ENCODE data around the gene SCD. TPM values are rescaled to one million over a fixed set of nuclear protein-coding genes. Genes with fewer than 3 reads are reported as not detected.

SCD gene
- total and polyA plus RNA-seq, 9 of the 15 experiments (the other 6 are each of a cell fraction or from before 2014, with no cell fraction given) = 114 to 486 (median 188) TPM

DNA sequence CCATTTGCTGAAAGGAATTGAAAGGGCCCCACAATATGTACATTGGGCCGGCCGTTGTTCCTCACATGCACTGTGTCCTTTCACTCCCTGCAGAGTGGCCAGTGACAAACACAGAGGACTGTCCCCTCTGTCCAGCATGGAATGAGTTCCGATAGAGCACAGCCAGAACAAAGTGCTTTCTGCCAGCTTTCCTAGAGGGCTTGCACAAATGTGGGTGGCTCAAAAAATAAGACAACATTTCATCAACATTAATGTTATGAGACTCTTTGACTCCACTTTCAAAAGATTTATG lies 19.4 kb upstream of the SCD start:
- H3K9me3 ChIP-seq (replicated peaks; ENCODE audit: control insufficient read depth, insufficient read depth, low read depth, low read length) = no peaks in the 10 kb centered on the region
- TF ChIP-seq ZNF239 (CRISPR knock-in tag; IDR thresholded peaks at IDR 0.05) = no peak
- TF ChIP-seq ZFX (CRISPR knock-in tag; IDR thresholded peaks at IDR 0.05) = no peak
- TF ChIP-seq, protein P1, sequence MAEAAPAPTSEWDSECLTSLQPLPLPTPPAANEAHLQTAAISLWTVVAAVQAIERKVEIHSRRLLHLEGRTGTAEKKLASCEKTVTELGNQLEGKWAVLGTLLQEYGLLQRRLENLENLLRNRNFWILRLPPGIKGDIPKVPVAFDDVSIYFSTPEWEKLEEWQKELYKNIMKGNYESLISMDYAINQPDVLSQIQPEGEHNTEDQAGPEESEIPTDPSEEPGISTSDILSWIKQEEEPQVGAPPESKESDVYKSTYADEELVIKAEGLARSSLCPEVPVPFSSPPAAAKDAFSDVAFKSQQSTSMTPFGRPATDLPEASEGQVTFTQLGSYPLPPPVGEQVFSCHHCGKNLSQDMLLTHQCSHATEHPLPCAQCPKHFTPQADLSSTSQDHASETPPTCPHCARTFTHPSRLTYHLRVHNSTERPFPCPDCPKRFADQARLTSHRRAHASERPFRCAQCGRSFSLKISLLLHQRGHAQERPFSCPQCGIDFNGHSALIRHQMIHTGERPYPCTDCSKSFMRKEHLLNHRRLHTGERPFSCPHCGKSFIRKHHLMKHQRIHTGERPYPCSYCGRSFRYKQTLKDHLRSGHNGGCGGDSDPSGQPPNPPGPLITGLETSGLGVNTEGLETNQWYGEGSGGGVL (CRISPR knock-in tag; IDR thresholded peaks at IDR 0.05) = no peak
- TF ChIP-seq, protein P2, sequence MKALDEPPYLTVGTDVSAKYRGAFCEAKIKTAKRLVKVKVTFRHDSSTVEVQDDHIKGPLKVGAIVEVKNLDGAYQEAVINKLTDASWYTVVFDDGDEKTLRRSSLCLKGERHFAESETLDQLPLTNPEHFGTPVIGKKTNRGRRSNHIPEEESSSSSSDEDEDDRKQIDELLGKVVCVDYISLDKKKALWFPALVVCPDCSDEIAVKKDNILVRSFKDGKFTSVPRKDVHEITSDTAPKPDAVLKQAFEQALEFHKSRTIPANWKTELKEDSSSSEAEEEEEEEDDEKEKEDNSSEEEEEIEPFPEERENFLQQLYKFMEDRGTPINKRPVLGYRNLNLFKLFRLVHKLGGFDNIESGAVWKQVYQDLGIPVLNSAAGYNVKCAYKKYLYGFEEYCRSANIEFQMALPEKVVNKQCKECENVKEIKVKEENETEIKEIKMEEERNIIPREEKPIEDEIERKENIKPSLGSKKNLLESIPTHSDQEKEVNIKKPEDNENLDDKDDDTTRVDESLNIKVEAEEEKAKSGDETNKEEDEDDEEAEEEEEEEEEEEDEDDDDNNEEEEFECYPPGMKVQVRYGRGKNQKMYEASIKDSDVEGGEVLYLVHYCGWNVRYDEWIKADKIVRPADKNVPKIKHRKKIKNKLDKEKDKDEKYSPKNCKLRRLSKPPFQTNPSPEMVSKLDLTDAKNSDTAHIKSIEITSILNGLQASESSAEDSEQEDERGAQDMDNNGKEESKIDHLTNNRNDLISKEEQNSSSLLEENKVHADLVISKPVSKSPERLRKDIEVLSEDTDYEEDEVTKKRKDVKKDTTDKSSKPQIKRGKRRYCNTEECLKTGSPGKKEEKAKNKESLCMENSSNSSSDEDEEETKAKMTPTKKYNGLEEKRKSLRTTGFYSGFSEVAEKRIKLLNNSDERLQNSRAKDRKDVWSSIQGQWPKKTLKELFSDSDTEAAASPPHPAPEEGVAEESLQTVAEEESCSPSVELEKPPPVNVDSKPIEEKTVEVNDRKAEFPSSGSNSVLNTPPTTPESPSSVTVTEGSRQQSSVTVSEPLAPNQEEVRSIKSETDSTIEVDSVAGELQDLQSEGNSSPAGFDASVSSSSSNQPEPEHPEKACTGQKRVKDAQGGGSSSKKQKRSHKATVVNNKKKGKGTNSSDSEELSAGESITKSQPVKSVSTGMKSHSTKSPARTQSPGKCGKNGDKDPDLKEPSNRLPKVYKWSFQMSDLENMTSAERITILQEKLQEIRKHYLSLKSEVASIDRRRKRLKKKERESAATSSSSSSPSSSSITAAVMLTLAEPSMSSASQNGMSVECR (CRISPR knock-in tag; IDR thresholded peaks at IDR 0.05) = no peak
- TF ChIP-seq CREB1 (IDR thresholded peaks at IDR 0.05) = no peak
- no peak for TF ChIP-seq CREB1 (CRISPR knock-in tag; IDR thresholded peaks at IDR 0.05)
- TF ChIP-seq CHD2 (IDR thresholded peaks at IDR 0.05; ENCODE audit: low read depth, low read length) = no peak
- TF ChIP-seq NELFE (IDR thresholded peaks at IDR 0.05; ENCODE audit: insufficient read depth, insufficient read length) = no peak
- TF ChIP-seq ZNF449 (CRISPR knock-in tag; IDR thresholded peaks at IDR 0.05) = no peak
- no TSS peak for BruUV-seq (replicated peaks)
- H3K9me1 ChIP-seq (ENCODE audit: control insufficient read depth, insufficient read depth, low read length) = no peaks in the 10 kb centered on the region
- no peaks in the 10 kb centered on the region for H3K36me3 ChIP-seq (ENCODE audit: control insufficient read depth, insufficient read depth, low read length)
- no peak overlapping the region for H2AFZ ChIP-seq (ENCODE audit: low read depth, low read length)
- no peak overlapping the region for H3K9ac ChIP-seq (ENCODE audit: insufficient read depth in 1 of 2, low read depth in 2 of 2, low read length in 2 of 2)
- DNase-seq (ENCODE audit: extremely low read depth in 1 of 4, low spot score in 3 of 4) = no peak
- 0% methylated on average over 1 of the region's 3 CpGs for WGBS (ENCODE audit: insufficient coverage, low coverage, missing lambda C conversion rate)
- CTCF ChIA-PET (ENCODE audit: low intra/inter-chr PET ratio) = no interaction called here
- no peaks in the 10 kb centered on the region for H3K79me2 ChIP-seq (ENCODE audit: control insufficient read depth, insufficient read depth, low read length)
- no peak overlapping the region for H3K4me3 ChIP-seq
- POLR2A ChIA-PET = no interaction called here
- ATAC-seq = no peak
- no peak overlapping the region for H3K4me2 ChIP-seq (ENCODE audit: insufficient read depth, low read length)
- FAIRE-seq = no peak
- H4K20me1 ChIP-seq (replicated peaks; ENCODE audit: control insufficient read depth, insufficient read depth, low read length) = no peaks in the 10 kb centered on the region
- H3K27me3 ChIP-seq (ENCODE audit: control insufficient read depth in 2 of 2, insufficient read depth in 2 of 2, low read length in 2 of 2) = peaks cover 6 to 38% of the 10 kb centered on the region in 2 experiments; a peak in 4 of 5 replicates
- in situ Hi-C loops (cut with MboI) (loop anchor here (25.0 kb wide), 1 partner anchor 560 kb away; no protein-coding TSS in a partner anchor), intact Hi-C loops (cut with micrococcal nuclease) (no loop called here)
- H3K4me1 ChIP-seq (replicated peaks in 1 of 2; ENCODE audit: control insufficient read depth in 2 of 2, insufficient read depth in 2 of 2, low read length in 2 of 2) = no peaks in the 10 kb centered on the region
- H3K27ac ChIP-seq (ENCODE audit: extremely low read depth, low read depth, low read length) = no peak overlapping the region
